PC-9 (cell line): ENCODE data around the gene SAMHD1. TPM values are rescaled to one million over a fixed set of nuclear protein-coding genes. Genes with fewer than 3 reads are reported as not detected.

Source experiments
- BruUV-seq: library from RNA; stranded (reverse); fragments of 400-500 nt; replicated peaks from 2 replicates; lab custom pipeline; 2021; lab: Mats Ljungman, UMichigan
- CTCF ChIA-PET: fragments of 300-600 bp; sonication (Branson Sonifier 250); formaldehyde crosslinking; loops from one replicate; lab custom pipeline; 2022; ENCODE audit warnings: antibody characterized with exemption; lab: Charles Lee
- POLR2A ChIA-PET: fragments of 300-600 bp; sonication (Branson Sonifier 250); formaldehyde crosslinking; loops from one replicate; lab custom pipeline; 2022; ENCODE audit warnings: antibody characterized with exemption; ENCODE audit not compliant: unreplicated experiment; lab: Charles Lee
- DNase-seq, 2 experiments: peaks; one replicate each; pipeline versions ENCODE4 v3.0.0 to v3.0.0-alpha.2; 2015 to 2022; ENCODE audit warnings: mixed read lengths in 1 of 2
- H2AFZ ChIP-seq: fragments of 200-600 bp; sonication (generic); 2 replicates; pipeline ENCODE4 v1.8.1; 2017; ENCODE audit warnings: antibody characterized with exemption
- H3F3A ChIP-seq: fragments of 200-600 bp; sonication (generic); 2 replicates; pipeline ENCODE4 v1.8.1; 2017; ENCODE audit warnings: antibody characterized with exemption, mild to moderate bottlenecking, low read depth; ENCODE audit not compliant: insufficient read depth
- H3K27ac ChIP-seq: fragments of 200-600 bp; sonication (generic); 2 replicates; pipeline ENCODE4 v1.6.1; 2016; ENCODE audit warnings: mixed run types
- H3K27me3 ChIP-seq: fragments of 200-600 bp; sonication (generic); 2 replicates; pipeline ENCODE4 v1.6.1; 2016; ENCODE audit warnings: low read depth, mixed run types; ENCODE audit not compliant: insufficient read depth
- H3K36me3 ChIP-seq: fragments of 200-600 bp; sonication (generic); 2 replicates; pipeline ENCODE4 v1.6.1; 2016; ENCODE audit warnings: low read depth, mixed run types
- H3K4me1 ChIP-seq: fragments of 200-600 bp; sonication (generic); replicated peaks from 2 replicates; pipeline ENCODE4 v1.6.1; 2016; ENCODE audit warnings: mixed run types; ENCODE audit not compliant: insufficient read depth
- H3K4me2 ChIP-seq: fragments of 200-600 bp; sonication (generic); 2 replicates; pipeline ENCODE4 v1.6.1; 2017; ENCODE audit warnings: mixed run types
- H3K4me3 ChIP-seq: fragments of 200-600 bp; sonication (generic); 2 replicates; pipeline ENCODE4 v1.6.1; 2016; ENCODE audit warnings: mixed run types
- H3K79me2 ChIP-seq: fragments of 200-600 bp; sonication (generic); 2 replicates; pipeline ENCODE4 v1.6.1; 2017; ENCODE audit warnings: low read depth, mixed run types
- H3K9me2 ChIP-seq: fragments of 200-600 bp; sonication (generic); 2 replicates; pipeline ENCODE4 v1.8.1; 2017; ENCODE audit warnings: mild to moderate bottlenecking; ENCODE audit not compliant: insufficient read depth
- H3K9me3 ChIP-seq: fragments of 200-600 bp; sonication (generic); 2 replicates; pipeline ENCODE4 v1.8.1; 2016; ENCODE audit warnings: low read depth; ENCODE audit not compliant: insufficient read depth
- H4K20me1 ChIP-seq: fragments of 200-600 bp; sonication (generic); 2 replicates; pipeline ENCODE4 v1.8.1; 2017; ENCODE audit not compliant: insufficient read depth
- EZH2 ChIP-seq: fragments of 200-600 bp; sonication (generic); IDR thresholded peaks from 2 replicates; pipeline ENCODE4 v1.8.0; 2017; ENCODE audit warnings: antibody characterized with exemption, low read depth
- intact Hi-C: fragments of 100-400 bp; cut with micrococcal nuclease; formaldehyde crosslinking; loops from one replicate; pipeline ENCODE4 v1.10.0; 2022; ENCODE audit not compliant: unreplicated experiment
- total RNA-seq: library from RNA; stranded (reverse); gene quantifications from 2 replicates; pipeline ENCODE4 v1.2.3, GENCODE V29; 2021
- TF ChIP-seq, protein P1 (sequence below): fragments of 200-600 bp; sonication (generic); conservative IDR thresholded peaks from 2 replicates; pipeline ENCODE4 v1.6.1; 2017; ENCODE audit warnings: mixed run types, antibody characterized with exemption, mild to moderate bottlenecking, moderate library complexity

SAMHD1 gene
- total RNA-seq, 1 experiment from 2014 or later: 21.2 TPM

DNA sequence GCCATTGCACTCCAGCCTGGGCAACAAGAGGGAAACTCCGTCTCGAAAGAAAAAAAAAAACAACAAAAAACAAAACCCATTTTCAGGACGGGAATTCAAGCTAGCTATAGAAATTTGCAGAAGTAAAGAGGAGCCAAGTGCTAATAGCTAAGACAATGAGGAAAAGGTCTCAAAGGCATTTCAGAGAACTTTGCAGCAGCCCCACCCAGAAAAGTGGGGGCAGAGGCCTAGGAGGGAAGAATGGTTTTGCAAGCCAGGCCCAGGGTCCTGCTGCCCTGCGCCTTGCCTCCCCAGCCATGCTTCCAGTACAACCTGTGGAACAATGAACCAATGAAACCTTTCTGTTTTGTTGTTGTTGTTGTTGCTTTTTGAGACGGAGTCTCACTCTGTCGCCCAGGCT is 38.3 kb upstream of the SAMHD1 start:
- CTCF ChIA-PET: no interaction called here
- no peaks in the 10 kb centered on the region for H3K27me3 ChIP-seq
- H3K9me2 ChIP-seq: no peaks in the 10 kb centered on the region
- BruUV-seq: no TSS peak
- H3K27ac ChIP-seq: no peak overlapping the region
- no peak for DNase-seq
- TF ChIP-seq EZH2: no peak
- TF ChIP-seq, protein P1, sequence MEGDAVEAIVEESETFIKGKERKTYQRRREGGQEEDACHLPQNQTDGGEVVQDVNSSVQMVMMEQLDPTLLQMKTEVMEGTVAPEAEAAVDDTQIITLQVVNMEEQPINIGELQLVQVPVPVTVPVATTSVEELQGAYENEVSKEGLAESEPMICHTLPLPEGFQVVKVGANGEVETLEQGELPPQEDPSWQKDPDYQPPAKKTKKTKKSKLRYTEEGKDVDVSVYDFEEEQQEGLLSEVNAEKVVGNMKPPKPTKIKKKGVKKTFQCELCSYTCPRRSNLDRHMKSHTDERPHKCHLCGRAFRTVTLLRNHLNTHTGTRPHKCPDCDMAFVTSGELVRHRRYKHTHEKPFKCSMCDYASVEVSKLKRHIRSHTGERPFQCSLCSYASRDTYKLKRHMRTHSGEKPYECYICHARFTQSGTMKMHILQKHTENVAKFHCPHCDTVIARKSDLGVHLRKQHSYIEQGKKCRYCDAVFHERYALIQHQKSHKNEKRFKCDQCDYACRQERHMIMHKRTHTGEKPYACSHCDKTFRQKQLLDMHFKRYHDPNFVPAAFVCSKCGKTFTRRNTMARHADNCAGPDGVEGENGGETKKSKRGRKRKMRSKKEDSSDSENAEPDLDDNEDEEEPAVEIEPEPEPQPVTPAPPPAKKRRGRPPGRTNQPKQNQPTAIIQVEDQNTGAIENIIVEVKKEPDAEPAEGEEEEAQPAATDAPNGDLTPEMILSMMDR: no peak
- no peak overlapping the region for H2AFZ ChIP-seq
- H3K4me3 ChIP-seq: no peak overlapping the region
- H4K20me1 ChIP-seq: no peaks in the 10 kb centered on the region; the same call in 1 of the 2 replicates
- 0 out of 2 replicates have a peak, but pooled peaks cover 5% of the 10 kb centered on the region for H3K9me3 ChIP-seq
- no peaks in the 10 kb centered on the region for H3K79me2 ChIP-seq
- H3F3A ChIP-seq: no peaks in the 10 kb centered on the region
- no peaks in the 10 kb centered on the region for H3K4me1 ChIP-seq
- no peak overlapping the region for H3K4me2 ChIP-seq
- intact Hi-C loops: no loop called here
- H3K36me3 ChIP-seq: no peaks in the 10 kb centered on the region
- POLR2A ChIA-PET: no interaction called here

DNA sequence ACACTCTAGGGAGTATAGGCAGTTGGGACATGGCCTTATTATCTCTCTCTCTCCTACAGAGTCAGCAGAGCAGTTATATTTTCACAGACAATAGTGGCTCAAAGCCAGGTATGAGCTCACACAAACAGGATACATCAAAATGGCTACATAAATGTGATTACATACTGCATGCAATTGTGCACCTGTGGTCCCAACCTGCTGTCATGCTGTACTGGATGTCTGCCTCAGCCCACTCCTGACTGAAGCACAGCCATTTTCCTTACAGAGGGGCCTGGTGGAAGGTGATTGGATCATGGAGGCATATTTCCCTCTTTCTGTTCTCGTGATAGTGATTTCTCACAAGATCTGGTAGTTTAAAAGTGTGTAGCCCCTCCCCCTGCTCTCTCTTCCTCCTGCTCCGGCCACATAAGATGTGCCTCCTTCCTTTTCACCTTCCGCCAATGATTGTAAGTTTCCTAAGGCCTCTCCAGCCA is 37.0 kb upstream of the SAMHD1 start:
- TF ChIP-seq, protein P1: no peak
- TF ChIP-seq EZH2: no peak
- POLR2A ChIA-PET: no interaction called here
- no peak overlapping the region for H2AFZ ChIP-seq

DNA sequence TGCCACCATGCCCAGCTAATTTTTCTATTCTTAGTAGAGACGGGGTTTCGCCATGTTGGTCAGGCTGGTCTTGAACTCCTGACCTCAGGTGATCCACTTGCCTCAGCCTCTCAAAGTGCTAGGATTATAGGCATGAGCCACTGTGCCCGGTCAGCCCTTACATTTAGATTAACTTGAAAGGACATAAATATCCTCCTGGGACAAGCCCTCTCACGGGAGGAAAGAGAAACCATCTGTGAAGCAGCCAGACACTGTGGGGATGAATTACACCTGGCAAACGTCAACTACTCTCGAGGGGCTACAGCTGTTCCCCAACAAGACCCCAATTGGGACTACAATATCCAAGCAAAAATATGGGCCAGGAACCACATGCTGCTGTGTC is 32.7 kb upstream of the SAMHD1 start:
- ChIA-PET CTCF (no interaction called here), POLR2A (no interaction called here)
- Histone ChIP-seq H3K79me2 (no peaks in the 10 kb centered on the region), H4K20me1 (no peaks in the 10 kb centered on the region; the same call in 1 of the 2 replicates), H3K9me2 (no peaks in the 10 kb centered on the region), H3K4me2 (no peak overlapping the region), H2AFZ (no peak overlapping the region), H3K27me3 (no peaks in the 10 kb centered on the region), H3K36me3 (no peaks in the 10 kb centered on the region), H3K4me1 (no peaks in the 10 kb centered on the region), H3F3A (no peaks in the 10 kb centered on the region), H3K9me3 (no peaks in the 10 kb centered on the region), H3K4me3 (no peak overlapping the region), H3K27ac (no peak overlapping the region)
- no peak for DNase-seq
- intact Hi-C loops: no loop called here
- TF ChIP-seq EZH2: no peak
- TF ChIP-seq, protein P1: no peak
- BruUV-seq: no TSS peak

More for the DNA sequence above, 37.0 kb upstream of the SAMHD1 start:
- H3K79me2 ChIP-seq: no peaks in the 10 kb centered on the region
- no peak for DNase-seq
- no peaks in the 10 kb centered on the region for H3K36me3 ChIP-seq
- H3K27ac ChIP-seq: no peak overlapping the region
- no peaks in the 10 kb centered on the region for H3K9me2 ChIP-seq
- no peaks in the 10 kb centered on the region for H3K4me1 ChIP-seq
- CTCF ChIA-PET: no interaction called here
- no peak overlapping the region for H3K4me3 ChIP-seq
- H3K4me2 ChIP-seq: no peak overlapping the region
- H4K20me1 ChIP-seq: no peaks in the 10 kb centered on the region; the same call in 1 of the 2 replicates
- no TSS peak for BruUV-seq
- 0 out of 2 replicates have a peak, but pooled peaks cover 5% of the 10 kb centered on the region for H3K9me3 ChIP-seq
- intact Hi-C loops: no loop called here
- H3F3A ChIP-seq: no peaks in the 10 kb centered on the region
- no peaks in the 10 kb centered on the region for H3K27me3 ChIP-seq
